Islet precursor cell (in vitro differentiated cells): Measurements from ENCODE around the gene GIPC2.

Source experiments
- DNase-seq: peaks from one replicate; pipeline ENCODE4 v3.0.0-alpha.2; 2018

Gene GIPC2

DNA sequence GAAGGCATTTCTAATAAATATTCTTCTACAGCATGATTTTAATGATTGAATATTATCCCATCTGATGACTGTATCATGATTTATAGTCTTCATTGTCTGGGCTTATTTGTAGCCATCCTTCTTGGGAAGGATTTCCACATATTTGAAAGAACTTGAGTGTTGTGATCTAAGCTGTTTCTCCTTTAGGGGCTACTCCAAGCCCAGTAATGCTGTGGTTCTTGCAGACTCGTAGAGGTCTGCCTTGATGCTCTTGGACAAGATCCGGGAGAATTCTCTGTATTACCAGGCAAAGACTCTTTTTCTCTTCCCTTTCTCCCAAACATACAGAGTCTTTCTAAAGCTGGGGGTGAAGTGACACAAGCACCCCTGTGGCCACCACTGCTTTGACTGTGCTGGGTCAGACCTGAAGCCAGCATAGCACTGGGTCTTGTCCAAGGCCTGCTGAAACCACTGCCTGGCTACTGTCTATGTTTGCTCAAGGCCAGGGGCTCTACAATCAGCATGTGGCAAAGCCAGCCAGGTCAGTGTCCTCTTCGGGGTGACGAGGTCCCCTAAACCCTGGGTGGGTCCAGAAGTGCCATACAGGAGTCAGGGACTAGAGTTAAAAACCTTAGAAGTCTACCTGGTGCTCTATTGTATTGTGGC is 107.4 kb downstream of the GIPC2 start:
- no peak for DNase-seq

DNA sequence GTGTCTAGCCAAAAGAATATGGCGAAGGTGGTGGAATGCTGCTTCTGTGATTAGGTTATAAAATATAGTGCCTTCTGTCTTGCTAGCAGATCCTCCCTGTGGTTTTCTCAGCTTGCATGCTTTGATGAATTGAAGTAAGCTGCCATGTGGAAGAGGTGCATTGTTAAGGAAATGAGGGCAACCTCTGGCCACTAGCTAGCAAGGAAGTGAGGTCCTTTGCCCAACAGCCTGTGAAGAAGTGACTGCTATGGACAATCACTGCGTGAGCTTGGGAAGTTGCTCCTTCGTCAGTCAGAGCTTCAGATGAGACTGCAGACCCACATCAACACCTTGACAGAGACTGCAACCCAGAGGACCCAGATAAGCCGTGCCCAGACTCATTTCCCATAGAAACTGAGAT is 109.4 kb downstream of the GIPC2 start:
- DNase-seq, result no peak

DNA sequence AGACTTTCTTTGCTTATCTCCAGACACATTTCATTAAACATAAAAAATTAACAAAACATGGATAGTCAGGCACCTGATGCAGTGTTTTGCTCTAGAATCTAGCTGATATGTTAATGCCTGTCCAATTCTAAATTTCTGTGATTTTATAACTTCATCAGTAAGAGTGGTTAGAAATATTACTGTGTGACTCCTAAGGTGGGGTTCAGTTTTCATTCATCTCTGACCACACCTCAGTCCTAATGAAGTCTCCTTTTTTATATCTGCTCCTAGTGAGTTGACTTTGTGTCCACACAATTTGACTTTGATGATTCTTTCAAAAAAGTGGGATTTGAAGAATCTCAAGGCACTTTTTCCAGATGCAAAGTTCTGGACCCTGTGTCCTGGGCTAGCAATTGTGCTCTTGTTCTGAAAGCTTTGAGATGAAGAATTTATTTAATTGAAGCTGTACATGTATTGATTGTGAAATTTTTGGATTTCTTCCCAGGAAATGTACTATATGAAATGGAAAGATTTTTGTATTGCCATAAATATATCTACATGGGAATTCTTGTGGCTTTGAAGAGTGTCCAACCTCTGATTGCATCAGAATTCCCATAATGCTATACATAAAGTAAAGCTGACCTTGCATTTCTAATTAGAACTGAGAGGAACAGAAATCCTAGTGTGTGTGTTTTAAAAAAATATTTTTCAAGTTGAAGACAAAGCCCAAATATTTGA is 111.2 kb downstream of the GIPC2 start:
- no peak for DNase-seq

DNA sequence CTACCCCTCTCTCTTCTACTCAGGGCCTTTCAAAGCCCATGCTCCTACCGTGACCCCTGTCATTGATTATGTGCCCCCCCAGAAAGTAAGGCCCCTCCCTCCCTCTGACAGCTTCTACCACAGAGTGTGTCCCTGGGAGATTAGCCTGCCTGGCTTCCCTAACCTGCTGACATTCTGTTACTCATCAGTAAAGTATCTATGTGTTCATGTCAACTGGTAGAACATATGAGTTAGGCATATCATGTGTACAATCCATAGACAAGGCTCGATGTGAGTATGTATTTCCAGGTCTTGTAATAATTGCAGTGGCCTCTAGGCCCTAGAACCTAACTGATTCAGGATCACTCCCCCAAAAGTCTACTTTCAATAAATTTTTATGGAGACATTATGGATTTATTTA is 120.0 kb downstream of the GIPC2 start:
- no peak for DNase-seq

DNA sequence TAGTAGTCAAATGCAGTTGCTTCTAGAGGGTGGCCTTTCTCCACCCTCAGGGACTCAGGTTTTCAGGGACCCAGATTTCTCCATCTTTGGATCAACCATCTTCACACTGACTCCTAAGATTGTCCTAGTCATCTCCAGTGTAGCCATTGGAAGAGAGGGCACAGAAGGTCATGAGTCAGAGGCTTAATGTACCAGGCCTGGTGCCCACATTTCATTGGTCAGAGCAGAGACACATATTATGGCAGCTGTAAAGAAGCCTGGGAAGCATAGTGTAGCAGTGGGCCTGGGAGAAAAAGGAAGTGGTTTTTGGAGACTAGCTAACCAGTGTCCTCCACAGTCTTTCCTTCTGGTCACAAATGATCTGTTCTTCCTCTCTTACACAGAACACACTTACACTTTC is 122.5 kb downstream of the GIPC2 start:
- no peak for DNase-seq

DNA sequence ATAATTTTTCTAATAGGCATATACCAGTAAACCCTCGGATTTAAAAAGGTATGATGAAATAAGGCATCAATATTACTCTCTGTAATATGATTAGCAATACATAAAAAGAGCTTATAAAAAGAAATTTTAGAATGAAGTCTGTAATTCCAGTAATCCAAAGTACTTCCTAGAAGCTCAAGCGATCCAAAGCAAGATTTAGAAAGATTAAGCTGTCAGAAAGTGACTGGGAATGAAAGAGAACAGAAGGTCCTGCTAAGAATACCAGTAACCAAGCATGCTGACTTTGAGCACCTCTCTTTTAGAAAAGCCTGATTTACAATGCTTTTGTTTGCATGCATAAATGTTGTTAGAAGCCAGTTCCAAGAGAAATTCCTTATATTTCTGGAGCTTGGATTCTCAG is 125.1 kb downstream of the GIPC2 start:
- no peak for DNase-seq

DNA sequence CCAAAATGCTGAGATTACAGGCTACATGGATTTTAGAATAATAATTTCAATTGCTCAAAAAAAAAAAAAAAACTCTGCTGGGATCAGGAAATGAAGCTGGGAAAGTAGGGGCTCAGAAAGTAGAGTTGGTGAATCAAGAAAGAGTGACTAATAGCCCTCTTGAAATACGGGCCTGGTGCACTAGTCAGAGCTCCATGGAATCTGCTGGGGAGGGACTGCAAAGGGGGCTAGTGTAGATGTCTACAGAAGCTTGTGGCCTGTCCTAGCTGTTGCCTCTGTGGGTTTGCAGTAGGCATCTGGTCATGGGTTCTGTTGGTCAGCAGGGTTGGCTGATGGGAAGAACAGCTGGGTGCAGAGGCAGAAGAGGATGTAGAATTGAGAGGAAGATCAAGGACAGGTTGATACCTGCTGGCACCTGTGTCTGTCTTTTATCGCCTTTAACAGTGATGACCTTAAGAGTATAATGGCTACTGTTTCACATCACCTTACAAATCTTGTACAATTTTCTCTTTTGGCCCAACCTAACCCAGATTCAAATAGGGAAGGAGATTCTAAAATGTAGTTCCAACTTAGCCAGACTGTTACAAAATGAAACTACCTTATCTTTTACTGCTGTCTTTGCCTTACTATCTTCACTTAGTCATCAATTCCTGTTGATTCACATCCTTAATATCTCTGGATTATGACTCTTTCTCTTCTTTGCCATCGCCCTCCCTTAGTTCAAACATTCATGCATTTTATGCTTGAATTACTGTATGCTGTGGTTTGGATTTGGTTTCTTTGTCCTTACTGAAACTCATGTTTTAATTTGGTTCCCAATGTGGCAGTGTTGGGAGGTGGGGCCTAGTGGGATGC is 126.2 kb downstream of the GIPC2 start:
- DNase-seq, result no peak

DNA sequence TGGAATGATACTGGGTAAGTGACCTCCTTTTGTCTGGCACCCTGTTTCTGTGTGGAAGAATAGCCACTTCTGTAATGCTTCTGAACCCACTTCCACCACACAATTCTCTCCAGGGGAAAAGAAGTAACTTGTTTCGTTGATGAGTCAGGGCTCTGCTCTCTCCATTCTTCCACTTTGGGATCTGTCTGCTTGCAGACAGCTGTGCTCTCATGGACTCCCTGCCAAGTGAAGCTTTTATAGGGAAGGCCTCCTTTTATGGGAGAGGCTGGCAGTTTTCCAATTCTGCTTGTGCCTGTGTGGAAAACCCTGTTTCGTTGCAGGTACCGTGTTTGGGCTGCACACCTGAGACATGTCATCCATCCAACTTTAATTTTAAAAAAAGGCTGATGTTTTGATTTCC is 130.7 kb downstream of the GIPC2 start:
- no peak for DNase-seq

DNA sequence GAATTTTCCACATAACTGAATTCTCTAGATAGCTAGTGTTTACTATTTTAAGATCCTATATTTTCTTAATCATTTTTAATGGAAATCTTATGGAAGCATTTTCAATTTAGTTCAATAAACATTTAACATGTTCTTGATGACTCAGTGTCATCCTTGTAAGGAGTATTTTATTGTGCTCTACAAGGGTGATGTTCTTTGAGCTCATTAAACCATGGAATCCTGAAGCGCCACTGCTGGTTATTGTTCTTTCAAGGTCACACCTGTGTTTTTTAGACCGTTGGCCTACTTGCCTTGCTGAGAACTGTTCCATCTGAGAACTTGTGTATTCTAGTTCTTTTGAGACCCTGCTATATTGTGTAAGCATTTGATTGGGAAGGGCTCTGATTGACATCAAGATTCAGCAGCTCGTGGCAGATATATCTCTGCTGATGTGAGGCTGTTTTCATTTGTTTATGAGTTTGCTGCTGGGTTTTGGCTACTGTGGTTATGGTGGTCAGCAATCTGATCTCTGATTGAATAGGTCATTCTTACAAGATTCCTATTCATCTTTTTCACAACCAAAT is 132.0 kb downstream of the GIPC2 start:
- no peak for DNase-seq

DNA sequence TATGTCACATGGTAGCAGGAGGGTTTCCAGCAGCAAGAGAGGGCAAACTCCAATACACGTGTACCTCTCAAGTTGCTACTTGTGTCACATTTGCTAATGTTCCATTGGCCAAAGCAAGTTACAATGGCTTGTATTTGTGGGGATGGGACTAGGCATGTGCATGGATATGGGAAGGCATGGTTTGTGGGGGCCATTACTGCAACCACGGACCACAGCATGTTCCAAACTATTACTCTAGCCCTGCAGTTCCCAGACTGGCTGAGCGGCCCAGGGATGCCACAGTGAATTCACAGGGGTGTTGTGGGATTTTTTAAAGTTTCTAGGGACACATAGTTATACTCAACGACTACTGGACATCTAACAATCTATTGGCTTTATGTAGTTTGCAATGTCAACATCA is 133.1 kb downstream of the GIPC2 start:
- DNase-seq, result no peak

DNA sequence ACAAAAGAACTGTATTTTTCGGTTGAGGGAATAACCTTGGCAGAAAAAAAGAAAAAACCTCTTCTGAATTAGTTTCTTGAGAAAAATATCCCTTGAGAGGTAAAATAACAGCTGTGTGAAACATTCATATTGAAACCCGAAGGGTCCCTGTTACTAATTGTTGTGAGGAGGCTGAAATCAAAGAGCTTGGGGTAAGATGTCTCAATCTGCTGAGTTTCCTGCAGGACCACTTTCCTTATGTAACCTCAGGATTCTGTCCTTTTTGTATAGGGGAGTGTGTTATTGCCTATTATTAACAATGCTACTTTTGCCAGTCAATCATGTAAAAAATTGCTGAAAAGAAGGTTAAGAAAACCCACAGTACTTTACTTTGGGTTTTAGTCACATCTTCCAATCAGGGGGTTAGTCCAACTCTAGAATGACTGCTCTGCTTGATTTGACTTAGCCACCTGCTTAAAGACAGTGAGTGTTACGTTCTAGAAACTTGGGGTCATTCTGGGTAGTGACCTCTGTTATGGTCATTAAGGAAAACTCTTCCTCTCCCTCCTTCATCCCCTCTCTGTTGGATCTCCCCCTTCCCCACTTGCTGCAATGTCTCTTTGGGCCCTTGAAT is 138.8 kb downstream of the GIPC2 start:
- no peak for DNase-seq
